Left colon (tissue), 2 donors: Measurements from ENCODE around the gene DPP3. TPM values are rescaled to one million over a fixed set of nuclear protein-coding genes. Genes with fewer than 3 reads are reported as not detected.
"Not testable (repeated sequence)": the region's sequence is repeated elsewhere in the genome, so short reads cannot be mapped to it uniquely, and the experiment has no call there.

ENCODE experiments used
- ATAC-seq: fragments of 200-7000 bp; cut with Tn5 transposase; one replicate; pipeline ENCODE4 v1.9.1; 2020; ENCODE audit warnings: mild to moderate bottlenecking, moderate library complexity
- DNase-seq, 2 donors: peaks; one replicate each; pipeline ENCODE4 v3.0.0-alpha.2; 2020
- intact Hi-C, 2 donors: fragments of 100-400 bp; cut with DNase I in 1 of 2; cut with micrococcal nuclease in 1 of 2; formaldehyde crosslinking; loops; one replicate each; pipeline versions ENCODE4 v1.11.2 to v1.14.0; 2022; cut with DNase I, micrococcal nuclease
- total RNA-seq, 2 donors: library from RNA; stranded (reverse); fragmentation: NEBNext Ultra II Directional; extraction: Animal tissue kit (Norgen Biotek cat#: 25700); gene quantifications; one replicate each; pipeline ENCODE4 v1.2.1, GENCODE V29; 2021
- donor health status: DM: no; HTN: no; CAD: no.
- donor health status: DM: yes; HTN: yes; CAD: no.

DPP3 gene
- total RNA-seq, 2 donors from 2014 or later = 75.0 to 91.4 TPM

DNA sequence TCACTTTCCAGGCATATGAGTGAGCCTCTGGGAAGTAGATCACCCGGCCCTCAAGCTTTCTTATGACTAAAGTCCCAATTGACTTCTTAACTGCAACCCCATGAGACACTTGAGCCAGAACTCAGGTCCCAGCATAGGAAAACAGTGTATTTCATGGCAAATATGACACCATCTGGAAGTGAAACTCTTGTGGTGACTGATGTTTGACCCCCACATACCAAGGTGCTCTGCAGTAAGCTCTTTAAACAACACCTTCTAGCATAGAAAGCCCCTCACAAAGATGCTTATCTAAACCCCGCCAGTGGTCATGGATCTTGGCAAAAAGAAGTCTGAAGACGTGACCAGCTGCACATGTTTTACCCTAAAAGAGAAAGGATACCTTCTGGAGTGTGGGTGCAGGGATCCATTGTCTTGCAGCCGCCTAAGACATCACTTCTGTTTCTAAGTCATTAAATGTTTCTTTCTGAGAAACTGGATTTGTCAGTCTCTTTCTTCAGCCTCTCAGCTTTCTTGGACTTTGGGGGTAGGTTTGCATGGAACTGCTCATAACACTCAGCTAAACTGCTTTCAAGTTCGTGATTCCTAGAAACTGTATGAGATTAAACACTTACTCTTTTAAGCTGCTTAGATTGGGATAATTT, 21.0 kb upstream of the DPP3 start:
- DNase-seq (no peak), ATAC-seq (no peak)
- intact Hi-C loops = no loop called here

DNA sequence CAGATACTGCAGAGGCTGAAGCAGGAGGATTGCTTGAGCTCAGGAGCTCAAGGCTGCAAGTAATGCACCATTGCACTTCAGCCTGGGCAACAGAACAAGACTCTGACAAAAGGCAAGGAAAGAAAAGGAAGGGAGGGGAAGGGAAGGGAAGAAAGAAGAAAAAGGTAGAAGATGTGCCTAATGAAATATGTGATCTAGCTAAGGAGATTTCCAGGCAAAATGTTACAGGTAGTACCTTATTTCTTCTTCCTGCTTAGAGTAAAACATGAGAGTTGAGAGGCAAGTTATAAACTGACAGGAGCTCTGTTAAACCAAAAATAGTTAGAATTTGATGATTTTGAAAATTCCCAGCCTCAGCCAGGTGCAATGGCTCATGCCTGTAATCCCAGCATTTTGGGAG, 18.2 kb upstream of the DPP3 start:
- intact Hi-C loops = no loop called here
- no peak for DNase-seq
- ATAC-seq = no peak

DNA sequence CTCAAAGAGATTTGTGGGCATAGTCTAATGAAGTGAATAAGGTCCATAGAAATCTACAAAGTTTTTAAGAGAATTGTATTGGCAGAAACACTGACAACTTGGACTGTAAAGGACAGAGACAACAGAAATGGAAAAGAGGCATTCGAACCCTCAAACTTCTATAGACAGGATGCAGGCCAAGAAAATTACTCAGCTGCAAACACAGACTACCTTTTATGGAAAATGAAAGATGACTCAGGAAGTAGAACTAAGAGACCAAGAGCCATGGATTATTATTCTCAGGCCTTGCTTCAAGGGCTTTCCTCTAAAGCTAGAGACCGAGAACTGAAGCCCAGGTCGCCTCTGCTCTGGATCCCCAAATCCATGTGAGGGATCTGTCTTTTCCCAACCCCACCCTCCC, 17.3 kb upstream of the DPP3 start:
- intact Hi-C loops = no loop called here
- no peak for DNase-seq
- ATAC-seq = no peak

DNA sequence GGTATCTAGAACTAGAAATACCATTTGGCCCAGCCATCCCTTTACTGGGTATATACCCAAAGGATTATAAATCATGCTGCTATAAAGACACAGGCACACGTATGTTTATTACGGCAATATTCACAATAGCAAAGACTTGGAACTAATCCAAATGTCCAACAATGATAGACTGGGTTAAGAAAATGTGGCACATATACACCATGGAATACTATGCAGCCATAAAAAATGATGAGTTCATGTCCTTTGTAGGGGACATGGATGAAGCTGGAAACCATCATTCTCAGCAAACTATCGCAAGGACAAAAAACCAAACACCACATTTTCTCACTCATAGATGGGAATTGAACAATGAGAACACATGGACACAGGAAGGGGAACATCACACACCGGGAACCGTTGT, 16.1 kb upstream of the DPP3 start:
- ATAC-seq, DNase-seq, intact Hi-C loops: not testable (repeated sequence)

DNA sequence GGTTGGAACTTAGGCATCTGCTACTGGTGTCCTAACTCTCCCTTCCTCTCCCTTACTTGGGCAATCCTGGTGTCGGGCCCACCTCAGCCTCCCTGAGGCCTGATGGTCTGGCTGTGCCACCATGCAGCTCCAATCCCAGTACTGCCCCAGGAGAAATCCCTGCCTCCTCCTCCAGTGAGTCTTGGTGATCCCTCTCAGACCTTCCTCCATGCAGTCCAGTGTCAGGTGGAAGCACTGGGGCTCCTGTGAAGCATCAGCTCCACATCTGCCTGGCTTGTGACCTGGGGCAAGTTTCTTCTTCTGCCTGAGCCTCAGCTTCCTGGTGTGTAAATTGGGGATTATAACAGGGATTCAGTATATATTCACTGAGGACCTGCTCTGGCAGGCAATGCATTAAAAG, 15.3 kb upstream of the DPP3 start:
- DNase-seq = no peak
- ATAC-seq = no peak
- intact Hi-C loops = no loop called here

DNA sequence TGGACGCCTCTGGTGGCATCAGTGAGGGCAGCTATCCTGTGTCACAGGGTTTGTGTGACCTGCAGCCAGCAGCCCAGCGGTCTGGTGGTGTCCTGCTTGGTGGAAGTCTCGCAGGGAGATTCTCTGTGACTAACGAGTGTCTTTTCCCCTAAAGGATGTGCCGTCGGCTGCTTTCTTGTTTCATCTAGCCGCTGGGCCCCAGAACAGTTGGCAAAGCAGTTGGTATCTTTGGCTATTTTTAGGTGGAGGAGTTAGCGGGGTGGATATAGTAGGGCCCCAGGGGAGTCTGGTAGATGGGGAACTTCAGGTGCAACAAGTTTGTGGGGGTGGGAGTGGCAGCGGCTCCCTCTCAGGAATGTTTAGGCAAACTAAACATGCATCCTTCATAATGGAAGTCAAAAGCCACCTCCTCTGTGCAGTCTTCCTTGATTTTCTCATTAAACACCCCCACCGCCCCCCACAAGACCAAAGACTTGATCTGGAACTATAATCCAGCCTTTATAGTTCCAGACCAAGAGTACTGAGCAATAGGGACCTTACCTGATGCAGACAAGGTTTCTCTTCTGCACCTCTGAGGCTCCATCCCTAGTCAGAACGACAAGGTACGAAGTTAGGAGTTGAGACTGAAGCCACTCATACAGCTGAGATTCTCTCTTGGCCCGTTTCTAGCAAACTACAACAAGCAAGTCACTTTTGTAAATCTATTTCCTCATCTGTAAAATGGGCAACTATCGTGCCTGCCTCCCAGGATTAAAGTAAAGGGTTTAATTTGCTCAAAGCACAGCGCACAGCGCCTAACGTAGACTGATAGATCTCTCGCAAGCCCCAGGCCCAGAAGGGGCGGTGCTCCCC, 14.6 kb upstream of the DPP3 start:
- intact Hi-C loops = no loop called here
- no peak for DNase-seq
- no peak for ATAC-seq

DNA sequence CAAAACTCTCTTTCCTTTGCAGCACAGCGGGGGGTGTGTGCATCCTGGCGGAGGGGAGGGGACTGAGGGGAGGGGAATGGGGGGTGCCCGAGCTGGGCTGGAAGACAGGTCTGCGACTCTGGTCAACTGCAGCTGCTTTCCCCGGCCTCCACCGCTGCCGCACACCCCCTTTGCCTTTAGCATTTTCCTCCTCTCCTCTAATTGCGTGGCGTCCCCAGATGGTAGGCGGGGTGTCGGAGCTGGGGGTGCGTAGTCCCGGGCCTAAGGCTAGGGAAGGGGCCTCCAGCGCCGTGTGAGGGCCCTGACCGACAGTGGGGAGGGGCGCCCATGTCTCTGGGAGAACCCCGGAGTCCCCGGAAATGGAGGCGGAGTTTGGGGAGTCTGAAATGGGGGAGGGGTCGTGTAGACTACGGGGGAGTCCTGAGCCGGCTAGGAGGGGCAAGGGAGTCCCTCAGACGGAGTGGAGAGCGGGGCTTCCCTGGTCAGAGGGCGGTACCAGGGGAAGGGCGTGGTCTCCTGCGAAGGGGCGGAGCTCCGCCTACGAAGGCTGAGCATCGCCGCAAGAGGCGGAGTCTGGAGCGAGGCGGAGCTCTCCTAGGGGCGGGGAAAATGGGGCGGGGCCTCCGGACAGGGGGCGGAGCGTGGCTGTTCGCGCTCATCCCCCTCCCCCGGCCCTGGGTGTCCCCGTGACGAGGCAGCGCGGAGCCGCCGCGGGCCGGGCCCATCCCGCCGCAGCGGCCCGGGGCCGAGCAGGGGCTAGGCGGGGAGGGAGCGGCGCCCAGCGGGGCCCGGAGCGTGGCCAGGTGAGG, 13.8 kb upstream of the DPP3 start, which contains the start of gene PELI3:
Gene PELI3, plus strand, starts transcription at position 681 of the 809 bp plus-strand sequence. CDS start 1,224 bp downstream, outside the sequence.
- peak; percentile 91 to 95 for DNase-seq
- intact Hi-C loops = no loop called here
- peak; percentile 96 for ATAC-seq

DNA sequence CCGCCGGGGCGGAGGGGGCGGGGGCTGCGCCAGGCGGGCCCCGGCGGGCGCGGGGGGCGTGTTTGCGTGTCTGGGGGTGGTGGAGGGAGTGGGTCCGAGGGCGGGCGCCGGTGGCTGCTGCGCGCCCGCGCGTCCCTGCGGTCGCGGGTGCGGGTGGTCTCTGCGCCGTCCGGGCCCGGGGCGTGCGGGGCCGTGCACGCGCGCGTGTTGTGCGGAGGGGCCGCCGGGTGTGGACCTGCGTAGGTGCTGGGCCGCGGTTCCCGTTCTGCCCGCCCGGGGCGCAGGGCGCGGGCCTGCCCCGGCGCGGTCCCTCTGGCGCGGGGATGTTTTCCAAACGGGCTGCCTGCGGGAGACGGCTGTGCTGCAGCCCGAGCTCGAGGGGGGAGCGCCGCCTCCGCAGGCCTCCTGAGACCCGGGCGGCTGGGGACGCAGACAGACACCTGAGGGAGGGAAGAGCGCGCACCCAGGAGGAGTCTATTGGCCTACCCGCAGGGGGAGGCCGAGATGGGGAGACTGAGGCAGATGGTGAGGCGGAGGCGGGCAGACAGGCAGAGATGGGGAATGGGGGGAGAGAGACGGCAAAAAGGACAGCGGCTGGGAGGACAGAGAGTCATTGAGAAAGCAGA, 13.1 kb upstream of the DPP3 start:
- intact Hi-C loops = no loop called here

DNA sequence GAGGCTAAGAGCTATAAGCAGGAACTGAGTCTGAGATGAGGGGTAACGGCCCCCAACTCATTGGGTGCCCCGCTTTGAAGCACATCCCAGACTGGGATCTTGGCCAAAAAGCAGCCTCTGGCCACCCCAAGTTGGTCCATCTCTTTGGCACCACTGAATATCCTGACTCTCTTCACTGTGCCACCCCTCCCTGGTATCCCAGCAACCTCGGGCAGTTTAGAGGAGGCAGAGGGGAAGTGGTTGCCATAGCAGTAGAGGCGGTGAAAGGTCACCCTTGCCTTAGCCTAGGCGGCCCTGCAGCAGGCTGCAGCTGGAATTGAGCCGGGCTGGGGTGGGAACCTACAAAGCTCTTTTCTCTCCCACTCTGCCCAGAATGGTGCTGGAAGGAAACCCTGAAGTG, 12.5 kb upstream of the DPP3 start:
- DNase-seq = peak; percentile 55 to 62
- ATAC-seq = peak; percentile 64
- intact Hi-C loops = no loop called here

More for the DNA sequence above, 13.1 kb upstream of the DPP3 start:
- ATAC-seq = peak; percentile 19
- DNase-seq = peak; percentile 30 to 45

DNA sequence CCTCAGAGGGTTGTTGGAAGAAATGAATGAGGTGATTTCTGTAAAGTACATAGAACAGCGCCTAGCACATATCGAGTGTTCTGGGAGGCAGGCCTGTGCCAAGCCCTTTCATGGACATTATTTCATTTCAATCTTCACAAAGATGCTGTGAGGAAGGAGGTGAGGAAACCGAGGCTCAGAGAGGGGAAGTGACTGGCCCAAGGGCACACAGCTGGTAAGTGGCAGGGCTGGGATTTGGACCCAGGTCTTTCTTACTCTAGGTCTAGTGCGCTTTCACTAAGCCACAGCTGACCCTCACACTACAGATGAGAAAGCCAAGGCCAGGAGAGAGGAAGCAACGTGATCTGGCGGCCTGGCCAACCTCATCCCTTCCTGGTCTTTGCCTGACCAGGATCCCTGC, 11.5 kb upstream of the DPP3 start:
- ATAC-seq (no peak), DNase-seq (no peak)
- intact Hi-C loops = no loop called here

DNA sequence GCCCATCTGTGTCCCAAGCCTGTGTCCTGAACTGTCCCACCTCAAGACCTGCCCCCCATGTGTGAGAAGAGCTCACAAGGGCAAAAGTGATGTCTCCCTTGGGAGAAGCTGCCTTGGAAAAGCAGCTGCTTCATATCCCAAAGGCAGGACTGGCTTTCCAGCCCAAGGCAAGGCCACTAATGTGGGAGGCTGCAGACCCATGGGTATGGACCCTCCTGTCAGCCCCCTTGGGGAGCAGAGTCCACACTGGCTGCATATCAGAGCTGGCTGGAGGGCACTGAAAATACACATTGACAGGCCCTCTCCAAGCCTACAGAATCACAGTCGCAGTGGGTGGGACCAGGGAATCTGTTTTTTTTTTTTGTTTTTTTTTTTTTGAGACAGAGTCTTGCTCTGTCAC, 10.8 kb upstream of the DPP3 start:
- ATAC-seq = no peak
- intact Hi-C loops = no loop called here
- no peak for DNase-seq

DNA sequence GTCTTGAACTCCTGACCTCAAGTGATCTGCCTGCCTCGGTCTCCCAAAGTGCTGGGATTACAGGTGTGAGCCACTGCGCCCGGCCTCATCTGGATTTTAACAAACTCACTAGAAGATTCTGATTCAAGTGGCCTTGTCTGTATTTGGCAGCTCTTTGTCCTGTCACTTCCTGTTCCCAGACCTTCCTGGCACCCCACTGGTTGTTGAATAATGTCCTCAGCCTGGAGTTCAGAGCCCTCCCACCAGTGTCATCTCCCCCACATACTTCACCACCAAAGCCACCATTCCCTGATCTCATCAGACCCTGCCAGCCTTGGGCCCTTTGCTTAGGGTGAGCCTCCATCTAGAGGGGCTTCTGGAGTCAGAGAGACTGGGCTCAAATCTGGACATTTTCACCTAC, 10.2 kb upstream of the DPP3 start:
- intact Hi-C loops = no loop called here
- ATAC-seq (no peak), DNase-seq (no peak)

DNA sequence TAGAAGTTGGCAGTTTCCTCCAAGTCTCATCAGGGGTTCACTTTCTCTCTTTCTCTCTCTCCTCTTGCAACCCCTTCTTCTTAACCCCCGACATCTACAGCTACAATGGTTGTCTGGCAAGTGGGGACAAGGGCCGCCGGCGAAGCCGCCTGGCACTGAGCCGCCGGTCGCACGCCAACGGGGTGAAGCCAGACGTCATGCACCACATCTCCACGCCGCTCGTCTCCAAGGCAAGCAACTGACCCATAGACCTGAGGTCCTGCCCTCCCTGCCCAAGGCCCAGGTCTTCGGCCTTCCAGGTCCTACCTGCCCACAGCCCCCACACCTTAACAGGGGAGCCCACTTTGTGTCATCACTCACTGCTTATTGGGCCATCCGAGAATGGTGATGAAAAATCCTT, 9.1 kb upstream of the DPP3 start:
- ATAC-seq = no peak
- intact Hi-C loops = no loop called here
- DNase-seq = no peak

DNA sequence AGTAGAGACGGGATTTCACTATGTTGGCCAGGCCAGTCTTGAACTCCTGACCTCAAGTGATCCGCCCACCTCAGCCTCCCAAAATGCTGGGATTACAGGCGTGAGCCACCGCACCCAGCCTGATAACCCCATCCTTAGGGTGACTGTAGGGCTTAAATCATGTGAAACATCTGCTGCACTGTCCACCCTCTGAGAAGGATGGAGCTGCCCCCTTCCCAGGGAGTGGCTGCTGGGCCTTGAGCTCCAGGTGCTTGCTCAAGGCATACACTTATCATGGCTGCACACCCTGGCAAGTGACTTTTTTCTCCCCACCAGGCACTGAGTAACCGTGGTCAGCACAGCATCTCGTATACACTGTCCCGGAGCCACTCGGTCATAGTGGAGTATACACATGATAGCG, 8.2 kb upstream of the DPP3 start:
- DNase-seq = no peak
- ATAC-seq = no peak
- intact Hi-C loops = no loop called here

DNA sequence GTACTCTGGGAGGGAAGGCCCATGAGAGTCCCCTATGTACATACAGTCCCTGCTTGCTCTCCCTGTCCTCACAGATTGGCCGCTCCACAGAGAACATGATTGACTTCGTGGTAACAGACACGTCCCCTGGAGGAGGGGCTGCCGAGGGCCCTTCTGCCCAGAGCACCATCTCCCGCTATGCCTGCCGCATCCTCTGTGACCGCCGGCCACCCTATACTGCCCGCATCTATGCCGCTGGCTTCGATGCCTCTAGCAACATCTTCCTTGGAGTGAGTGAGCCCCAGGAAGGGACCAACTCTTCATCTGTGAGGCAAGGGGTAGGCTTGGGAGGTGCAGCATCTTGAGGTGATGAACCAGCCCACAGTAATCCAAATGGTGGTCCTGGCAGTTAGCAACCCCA, 7.1 kb upstream of the DPP3 start:
- ATAC-seq = no peak
- intact Hi-C loops = no loop called here

DNA sequence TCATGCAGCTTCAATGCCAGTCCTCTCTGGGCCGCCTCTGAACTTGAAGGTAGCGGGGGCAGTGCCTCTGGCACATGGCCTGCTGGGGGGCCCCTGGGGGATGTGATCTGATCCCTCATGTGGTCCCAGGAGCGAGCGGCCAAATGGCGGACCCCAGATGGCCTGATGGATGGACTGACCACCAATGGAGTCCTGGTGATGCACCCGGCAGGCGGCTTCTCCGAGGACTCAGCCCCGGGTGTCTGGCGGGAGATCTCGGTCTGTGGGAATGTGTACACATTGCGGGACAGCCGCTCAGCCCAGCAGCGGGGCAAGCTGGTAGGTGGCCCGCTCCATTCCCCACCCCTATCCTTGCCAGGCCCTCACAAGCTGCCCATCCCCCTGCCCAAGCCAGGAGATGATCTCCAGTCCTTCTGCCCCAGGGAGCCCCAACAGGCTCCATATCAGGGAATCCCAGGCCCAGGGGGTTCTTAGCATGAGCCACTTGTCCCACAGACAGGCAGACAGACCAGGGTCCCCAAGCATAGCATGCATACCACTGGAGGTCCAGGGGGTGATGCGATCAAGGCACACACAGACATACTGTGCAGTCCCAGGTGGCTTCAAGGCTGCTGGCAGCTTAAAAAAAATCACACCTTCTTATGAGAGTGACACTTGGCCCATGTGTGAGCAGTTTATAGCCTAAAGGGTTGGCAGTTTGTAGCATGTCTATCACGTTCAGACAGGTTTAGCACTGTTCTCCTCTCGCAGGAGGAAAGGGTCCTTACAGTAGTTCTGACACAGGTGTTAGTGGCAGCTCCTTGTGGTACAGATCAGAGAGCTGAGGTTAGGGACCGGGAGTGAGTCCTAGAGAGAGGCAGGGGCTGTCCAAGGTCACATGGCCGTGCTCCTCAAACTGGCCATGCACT, 6.4 kb upstream of the DPP3 start:
- ATAC-seq = no peak
- intact Hi-C loops = no loop called here
- DNase-seq = no peak

More for the DNA sequence above, 7.1 kb upstream of the DPP3 start:
- no peak for DNase-seq

DNA sequence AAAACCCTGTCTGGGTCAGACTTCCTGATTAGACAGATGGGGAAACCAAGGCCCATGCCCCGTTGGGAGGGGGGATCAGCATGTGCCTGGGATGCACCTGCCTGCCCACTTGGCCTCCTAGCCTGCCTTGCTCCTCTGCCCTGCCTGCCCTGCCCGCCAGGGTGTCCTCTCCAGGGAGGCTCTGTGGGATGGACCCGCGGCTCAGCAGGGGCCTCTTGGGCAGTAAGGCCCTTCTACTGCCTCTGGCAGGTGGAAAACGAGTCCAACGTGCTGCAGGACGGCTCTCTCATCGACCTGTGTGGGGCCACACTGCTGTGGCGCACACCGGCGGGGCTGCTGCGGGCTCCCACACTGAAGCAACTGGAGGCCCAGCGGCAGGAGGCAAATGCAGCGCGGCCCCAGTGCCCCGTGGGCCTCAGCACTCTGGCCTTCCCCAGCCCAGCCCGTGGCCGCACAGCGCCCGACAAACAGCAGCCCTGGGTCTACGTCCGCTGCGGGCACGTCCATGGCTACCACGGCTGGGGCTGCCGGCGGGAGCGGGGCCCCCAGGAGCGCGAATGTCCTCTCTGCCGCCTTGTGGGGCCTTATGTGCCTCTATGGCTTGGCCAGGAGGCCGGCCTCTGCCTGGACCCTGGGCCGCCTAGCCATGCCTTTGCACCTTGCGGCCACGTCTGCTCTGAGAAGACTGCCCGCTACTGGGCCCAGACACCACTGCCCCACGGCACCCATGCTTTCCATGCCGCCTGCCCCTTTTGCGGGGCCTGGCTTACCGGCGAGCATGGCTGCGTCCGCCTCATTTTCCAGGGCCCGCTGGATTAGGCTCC, 4.7 kb upstream of the DPP3 start:
- intact Hi-C loops = no loop called here
- DNase-seq = no peak
- no peak for ATAC-seq
